Measurements from ENCODE around the gene PCBD1.

GRCh38 chr10:70934701-70935100 is 46.3 kb upstream of the PCBD1 start:
- TF ChIP-seq EZH2 (IDR thresholded peaks at IDR 0.05; ENCODE audit: low read depth, unreplicated experiment) (no peak), CTCF (conservative IDR thresholded peaks at IDR 0.05; ENCODE audit: low read depth in 2 of 2) (no peak), ETS1 (IDR thresholded peaks at IDR 0.05) (no peak), CREB1 (CRISPR knock-in tag; IDR thresholded peaks at IDR 0.05; ENCODE audit: low read depth) (no peak), JUNB (IDR thresholded peaks at IDR 0.05; ENCODE audit: unreplicated experiment) (no peak), EZH2phosphoT487 (IDR thresholded peaks at IDR 0.05; ENCODE audit: unreplicated experiment) (no peak)

All from GM23338 (cell line).